ENCODE data around the gene PDCL2. TPM values are rescaled to one million over a fixed set of nuclear protein-coding genes. Genes with fewer than 3 reads are reported as not detected.

The PDCL2 gene
- total and polyA plus RNA-seq, 2 of the 8 experiments (the other 6 are each of a cell fraction or from before 2014, with no cell fraction given), result not detected

DNA sequence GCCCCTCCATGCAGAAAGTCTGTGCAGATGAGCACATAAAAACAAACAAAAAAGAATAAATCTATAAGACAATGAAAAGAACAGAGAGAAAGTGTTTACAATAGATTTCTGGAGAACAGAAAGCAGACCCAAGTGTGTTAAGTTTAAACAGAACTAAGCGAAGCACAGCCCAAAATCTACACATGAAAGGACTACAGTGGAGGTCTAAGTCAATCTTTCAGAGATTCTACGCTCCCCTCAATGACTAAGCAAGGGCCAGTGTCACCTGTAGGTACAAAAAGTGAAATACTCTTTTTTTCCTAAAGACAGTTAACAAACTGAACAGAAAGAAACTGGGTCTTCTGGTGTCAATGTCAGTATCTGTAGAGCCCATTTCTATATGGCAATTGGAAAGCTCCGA lies 63.6 kb downstream of the PDCL2 start (continued):
- TF ChIP-seq POU5F1 (IDR thresholded peaks at IDR 0.05; ENCODE audit: low read depth, low read length) (no peak), CHD2 (IDR thresholded peaks at IDR 0.05; ENCODE audit: low read length) (no peak), BRCA1 (IDR thresholded peaks at IDR 0.05; ENCODE audit: low read depth, low read length) (no peak), KDM5A (IDR thresholded peaks at IDR 0.05; ENCODE audit: low read length) (no peak), CTCF (IDR thresholded peaks at IDR 0.05; ENCODE audit: control extremely low read depth in 1 of 3, insufficient read depth in 1 of 3, low read depth in 1 of 3, low read length in 3 of 3) (no peak), TAF7 (optimal IDR thresholded peaks at IDR 0.05; ENCODE audit: borderline replicate concordance, low read depth, low read length) (no peak)
- TF ChIP-seq, protein P1, sequence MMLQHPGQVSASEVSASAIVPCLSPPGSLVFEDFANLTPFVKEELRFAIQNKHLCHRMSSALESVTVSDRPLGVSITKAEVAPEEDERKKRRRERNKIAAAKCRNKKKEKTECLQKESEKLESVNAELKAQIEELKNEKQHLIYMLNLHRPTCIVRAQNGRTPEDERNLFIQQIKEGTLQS (IDR thresholded peaks at IDR 0.05; ENCODE audit: insufficient read depth, low read depth, low read length), result no peak

Data from H1 (cell line).